Osteocyte (in vitro differentiated cells): Measurements from ENCODE around the gene HIVEP2. TPM values are rescaled to one million over a fixed set of nuclear protein-coding genes. Genes with fewer than 3 reads are reported as not detected.
A peak's percentile ranks its signal among the peaks of the same experiment; 100 is the strongest.

Experiments
- DNase-seq: peaks from one replicate; pipeline ENCODE4 v3.0.0; 2021; ENCODE audit warnings: mixed read lengths; ENCODE audit not compliant: unreplicated experiment; ENCODE audit errors: extremely low spot score
- H3K27ac Mint-ChIP-seq: one replicate; pipeline ENCODE4 v1.8.0; 2021; ENCODE audit warnings: mild to moderate bottlenecking, mixed read lengths; ENCODE audit not compliant: unreplicated experiment
- H3K27me3 Mint-ChIP-seq: one replicate; pipeline ENCODE4 v1.8.0; 2021; ENCODE audit warnings: mixed read lengths; ENCODE audit not compliant: unreplicated experiment
- H3K36me3 Mint-ChIP-seq: one replicate; pipeline ENCODE4 v1.8.0; 2021; ENCODE audit warnings: mixed read lengths; ENCODE audit not compliant: unreplicated experiment
- H3K4me1 Mint-ChIP-seq: one replicate; pipeline ENCODE4 v1.8.0; 2021; ENCODE audit warnings: mixed read lengths; ENCODE audit not compliant: unreplicated experiment
- H3K4me3 Mint-ChIP-seq: one replicate; pipeline ENCODE4 v1.8.0; 2021; ENCODE audit warnings: mild to moderate bottlenecking, moderate library complexity, mixed read lengths; ENCODE audit not compliant: unreplicated experiment
- H3K9me3 Mint-ChIP-seq: one replicate; pipeline ENCODE4 v1.8.0; 2021; ENCODE audit warnings: mixed read lengths; ENCODE audit not compliant: unreplicated experiment
- CTCF ChIP-seq: fragments of 200-600 bp; sonication (generic); IDR thresholded peaks from 2 replicates; pipeline ENCODE4 v1.5.0; 2021; ENCODE audit warnings: antibody characterized with exemption, mild to moderate bottlenecking, moderate library complexity
- total RNA-seq: library from RNA; stranded (reverse); gene quantifications from 2 replicates; pipeline ENCODE4 v1.2.1, GENCODE V29; 2021

The HIVEP2 gene
- total RNA-seq, 1 donor from 2014 or later, result 39.2 TPM

- H3K27me3 Mint-ChIP-seq, result no peaks in the 10 kb centered on the region
- no peak overlapping the region for H3K4me3 Mint-ChIP-seq
- H3K27ac Mint-ChIP-seq, result no peak overlapping the region
- no peak for DNase-seq
- no peaks in the 10 kb centered on the region for H3K9me3 Mint-ChIP-seq
- H3K4me1 Mint-ChIP-seq, result peaks cover 3% of the 10 kb centered on the region
- peaks cover 10% of the 10 kb centered on the region for H3K36me3 Mint-ChIP-seq
- no peak for TF ChIP-seq CTCF
Observed at GRCh38 chr6:142790257-142790656, 154.7 kb downstream of the HIVEP2 start.

- Mint-ChIP-seq H3K27ac (peak overlapping the region; percentile 27), H3K4me1 (peaks cover 12% of the 10 kb centered on the region), H3K27me3 (no peaks in the 10 kb centered on the region), H3K4me3 (no peak overlapping the region), H3K9me3 (no peaks in the 10 kb centered on the region), H3K36me3 (peaks cover 12% of the 10 kb centered on the region)
- no peak for TF ChIP-seq CTCF
- DNase-seq, result no peak
Observed at GRCh38 chr6:142787422-142787821, 157.6 kb downstream of the HIVEP2 start.

GRCh38 chr6:142786476-142786875, 158.5 kb downstream of the HIVEP2 start:
- TF ChIP-seq CTCF, result no peak

GRCh38 chr6:142784344-142784743, 160.6 kb downstream of the HIVEP2 start:
- H3K27me3 Mint-ChIP-seq, result no peaks in the 10 kb centered on the region
- H3K4me1 Mint-ChIP-seq, result peaks cover 25% of the 10 kb centered on the region
- H3K27ac Mint-ChIP-seq, result no peak overlapping the region
- no peak for TF ChIP-seq CTCF
- H3K4me3 Mint-ChIP-seq, result no peak overlapping the region
- H3K36me3 Mint-ChIP-seq, result peaks cover 17% of the 10 kb centered on the region
- no peaks in the 10 kb centered on the region for H3K9me3 Mint-ChIP-seq
- DNase-seq, result no peak

More at GRCh38 chr6:142786476-142786875, 158.5 kb downstream of the HIVEP2 start:
- Mint-ChIP-seq H3K27me3 (no peaks in the 10 kb centered on the region), H3K9me3 (no peaks in the 10 kb centered on the region), H3K4me1 (peaks cover 20% of the 10 kb centered on the region), H3K4me3 (no peak overlapping the region), H3K36me3 (peaks cover 15% of the 10 kb centered on the region), H3K27ac (no peak overlapping the region)
- no peak for DNase-seq

GRCh38 chr6:142783499-142783898, 161.5 kb downstream of the HIVEP2 start:
- peaks cover 24% of the 10 kb centered on the region for H3K4me1 Mint-ChIP-seq
- no peaks in the 10 kb centered on the region for H3K9me3 Mint-ChIP-seq
- DNase-seq, result no peak
- no peaks in the 10 kb centered on the region for H3K27me3 Mint-ChIP-seq
- no peak for TF ChIP-seq CTCF
- H3K4me3 Mint-ChIP-seq, result no peak overlapping the region
- peaks cover 14% of the 10 kb centered on the region for H3K36me3 Mint-ChIP-seq
- H3K27ac Mint-ChIP-seq, result peak overlapping the region; percentile 24
